COLO668 (cell line): ENCODE data around the gene C1QA.
"Not testable (repeated sequence)": the region's sequence is repeated elsewhere in the genome, so short reads cannot be mapped to it uniquely, and the experiment has no call there.

Source experiments
- DNase-seq: peaks from one replicate; lab custom pipeline; 2025; ENCODE audit not compliant: unreplicated experiment; lab: John Stamatoyannopoulos, UW

C1QA gene

DNA sequence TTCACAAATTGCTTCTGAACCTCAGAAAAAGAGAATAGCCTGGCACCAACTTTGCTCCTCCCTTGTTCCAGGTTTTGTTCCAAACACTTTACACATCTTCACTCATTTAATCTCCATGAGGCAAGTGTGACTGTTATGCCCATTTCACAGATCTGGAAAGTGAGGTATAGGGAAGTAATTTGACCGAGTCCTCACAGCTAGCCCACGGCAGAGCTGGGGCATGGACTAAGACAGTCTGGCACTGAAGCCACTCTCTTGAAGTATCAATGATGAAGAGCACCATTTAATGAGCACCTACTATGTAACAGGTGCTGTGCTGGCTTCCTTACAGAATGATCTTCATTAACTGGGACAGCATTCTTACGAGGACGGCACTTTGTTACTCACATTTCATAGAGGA is 35.6 kb downstream of the C1QA start:
- no peak for DNase-seq

DNA sequence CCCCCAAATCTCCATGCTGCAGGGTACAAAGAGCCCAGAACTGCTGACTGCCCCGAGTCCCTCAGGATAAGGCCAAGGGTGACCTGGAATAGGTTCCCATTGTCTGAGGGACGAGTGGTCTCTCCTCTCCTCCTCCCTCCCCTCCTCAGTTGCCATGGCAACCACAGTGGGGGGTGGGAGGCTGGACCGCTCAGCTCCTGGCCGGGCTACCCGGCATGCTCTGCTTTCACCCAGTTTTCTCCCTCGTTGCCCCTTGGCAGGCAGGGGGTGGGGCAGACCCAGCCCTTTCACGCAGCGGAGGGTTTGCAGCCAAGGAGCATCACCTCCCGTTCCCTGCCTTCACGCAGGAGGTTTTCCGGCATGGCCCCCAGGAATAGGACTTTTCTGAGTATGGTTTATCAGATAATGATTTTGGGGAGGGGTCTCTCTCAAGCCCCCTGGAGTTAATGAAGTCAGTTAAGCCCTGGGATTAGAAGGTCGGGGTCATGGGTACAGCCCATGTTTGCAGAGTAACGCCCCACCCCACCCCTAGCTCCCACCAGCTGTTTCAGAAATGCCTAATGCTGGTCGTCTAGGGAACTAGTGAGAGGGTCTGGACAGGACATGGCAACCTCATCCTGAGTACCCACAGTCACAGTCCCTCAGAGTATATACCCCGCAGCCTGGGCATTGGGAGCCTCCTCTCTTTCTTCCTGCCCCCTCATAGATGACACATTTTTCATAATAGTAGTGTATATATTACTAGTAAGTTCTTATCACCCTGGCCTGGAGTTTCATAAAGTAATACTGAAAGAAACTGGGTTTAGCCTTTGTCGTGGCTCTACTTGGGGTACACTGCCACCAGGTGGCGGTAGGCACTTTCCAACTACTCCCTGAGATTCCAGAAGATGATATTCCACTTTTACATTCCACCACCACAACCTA is 37.3 kb downstream of the C1QA start:
- DNase-seq: peak; percentile 76

DNA sequence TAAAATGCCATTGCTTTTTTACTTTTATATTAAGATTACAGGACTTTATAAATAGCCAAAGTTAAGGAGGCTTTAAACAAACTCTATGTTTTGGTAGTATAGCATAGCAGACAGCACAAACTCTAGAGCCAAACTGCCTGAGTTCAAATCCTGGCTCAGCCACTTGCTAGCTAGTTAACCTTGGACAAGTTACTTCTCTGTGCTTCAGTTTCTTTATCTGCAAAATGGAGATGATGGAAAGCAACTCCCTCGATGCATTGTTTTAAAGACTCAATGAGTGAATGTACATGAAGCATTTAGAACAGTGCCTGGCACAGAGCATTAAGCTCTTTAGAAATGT is 38.0 kb downstream of the C1QA start:
- DNase-seq: no peak

DNA sequence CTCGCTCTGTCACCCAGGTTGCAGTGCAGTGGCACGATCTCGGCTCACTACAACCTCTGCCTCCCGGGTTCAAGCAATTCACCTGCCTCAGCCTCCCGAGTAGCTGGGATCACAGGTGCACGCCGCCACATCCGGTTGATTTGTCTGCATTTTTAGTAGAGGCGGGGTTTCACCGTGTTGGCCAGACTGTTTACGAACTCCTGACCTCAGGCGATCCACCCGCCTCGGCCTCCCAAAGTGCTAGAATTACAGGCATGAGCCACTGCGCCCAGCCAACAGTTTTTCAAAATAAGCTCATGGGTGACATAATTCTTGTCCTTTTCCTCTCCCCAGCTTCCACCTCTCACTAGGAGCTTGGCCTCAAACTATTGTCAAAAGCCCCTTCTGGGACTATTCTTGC is 39.7 kb downstream of the C1QA start:
- DNase-seq: not testable (repeated sequence)

DNA sequence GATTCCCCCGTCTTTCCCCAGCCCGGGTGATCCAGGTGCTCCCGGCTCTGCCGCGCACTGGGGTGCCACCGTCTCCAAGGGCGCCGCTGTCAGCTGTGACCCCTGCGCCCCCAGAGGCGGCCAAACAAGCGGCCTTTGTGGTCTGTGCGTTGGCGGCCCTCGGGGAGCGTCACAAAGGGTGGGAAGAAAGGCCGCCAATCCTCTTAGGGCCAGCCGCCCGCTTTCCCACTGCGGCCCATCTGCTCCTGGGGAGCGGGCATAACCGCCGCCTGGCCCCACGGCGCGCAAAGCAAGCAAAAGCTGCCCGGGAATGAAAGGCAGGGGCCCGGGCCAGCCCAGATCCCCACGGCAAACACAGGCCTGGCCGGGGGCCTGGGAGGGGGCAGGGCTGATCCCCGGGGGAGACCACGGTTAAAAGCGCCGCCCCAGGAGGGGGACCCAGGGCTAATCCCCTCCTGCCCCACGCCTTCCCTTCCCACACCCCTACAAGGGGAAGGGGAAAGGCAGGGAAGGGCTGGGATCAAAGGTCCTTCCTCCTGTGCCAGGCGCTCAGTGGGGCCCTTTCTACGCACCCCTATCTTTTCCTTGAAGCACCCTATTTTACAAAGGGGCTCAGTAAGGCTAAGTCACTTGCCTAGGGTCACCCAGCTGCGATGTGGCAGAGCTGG is 40.6 kb downstream of the C1QA start:
- DNase-seq: no peak

DNA sequence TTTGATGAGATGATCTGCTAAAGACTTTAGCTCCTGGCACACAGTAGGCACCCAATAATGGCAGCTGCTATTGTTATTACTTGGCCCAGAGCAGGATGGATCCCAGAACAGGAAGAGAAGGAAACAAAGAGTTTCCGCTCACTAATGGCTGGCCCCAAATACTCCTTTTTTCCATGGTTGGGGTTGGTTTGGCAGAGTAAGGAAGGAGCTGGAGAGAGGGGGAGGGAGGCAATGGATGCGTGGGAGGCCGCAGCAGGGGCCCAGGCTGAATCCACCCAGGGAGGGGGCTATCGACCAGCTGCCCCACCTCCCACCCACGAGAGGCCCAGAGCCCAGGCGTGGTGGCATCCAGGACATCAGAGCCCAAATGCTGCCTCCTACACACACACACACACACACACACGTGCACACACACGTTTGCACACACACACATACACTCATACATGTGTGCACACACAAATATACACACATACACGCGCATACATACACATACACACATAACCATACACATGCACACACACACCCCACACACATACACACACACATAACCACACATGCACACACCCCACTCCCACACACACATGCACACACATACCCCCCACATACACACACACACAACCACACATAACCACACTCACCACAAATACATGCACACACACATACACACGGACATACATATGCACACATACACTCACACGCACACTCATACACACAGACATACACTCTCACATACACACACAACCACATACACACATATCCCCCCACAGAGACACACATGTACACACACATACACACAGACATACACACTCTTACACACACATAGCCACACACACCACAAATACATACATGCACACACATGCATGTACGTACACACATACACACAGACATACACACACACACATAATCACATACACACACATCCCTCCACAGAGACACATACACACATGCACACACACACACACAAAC is 41.8 kb downstream of the C1QA start:
- DNase-seq: no peak

DNA sequence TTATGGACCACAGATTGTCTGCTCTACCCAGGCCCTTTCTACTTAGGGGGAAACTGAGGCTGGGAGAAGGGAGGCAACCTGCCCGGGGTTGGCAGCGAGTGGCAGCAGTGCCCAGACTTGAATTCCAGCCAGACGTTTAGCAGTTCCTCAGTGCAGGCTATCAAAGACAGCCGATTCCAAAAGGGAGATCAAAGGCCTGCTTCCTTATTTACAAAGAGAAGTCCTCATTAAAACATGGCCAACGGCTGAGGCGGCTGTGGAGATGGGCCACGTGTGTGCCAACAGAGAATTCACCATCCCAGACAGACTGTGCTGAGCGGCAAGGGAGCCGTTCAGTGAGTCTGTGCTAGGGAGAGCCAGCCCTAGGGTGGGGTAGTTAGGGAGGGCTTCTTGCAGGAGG is 44.3 kb downstream of the C1QA start:
- peak; percentile 46 for DNase-seq

DNA sequence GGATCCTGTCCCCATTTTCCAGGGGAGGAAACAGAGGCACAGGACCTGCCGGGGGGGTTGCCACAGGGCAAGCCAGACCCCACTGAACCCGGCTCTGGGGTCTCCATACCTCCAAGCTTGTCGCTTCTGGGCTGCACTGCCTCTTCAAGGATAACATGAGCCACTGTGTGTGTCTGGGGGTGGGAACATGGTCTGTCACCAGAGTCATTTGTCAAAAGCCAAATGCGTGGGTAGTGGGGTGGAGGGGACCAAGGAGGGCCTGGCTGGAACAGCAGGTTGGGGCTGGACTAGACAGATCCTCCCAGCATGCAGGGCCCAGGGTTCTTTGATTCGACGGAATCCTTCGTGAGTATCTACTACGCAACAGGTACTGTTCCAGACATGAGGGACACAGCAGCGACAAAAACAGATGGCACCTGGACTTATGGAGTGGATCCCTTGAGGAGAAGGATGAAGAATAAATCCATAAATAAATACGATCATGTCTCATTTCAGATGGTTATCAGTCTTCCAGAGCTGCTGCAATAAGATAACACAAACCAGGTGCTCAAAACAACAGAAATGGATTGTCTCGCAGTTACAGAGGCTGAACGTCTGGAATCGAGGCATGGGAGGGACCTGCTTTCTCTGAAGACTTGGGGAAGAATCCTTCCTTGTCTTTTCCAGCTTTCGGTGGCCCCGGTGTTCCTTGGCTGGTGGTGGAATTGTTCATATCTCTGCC is 45.3 kb downstream of the C1QA start:
- DNase-seq: no peak

DNA sequence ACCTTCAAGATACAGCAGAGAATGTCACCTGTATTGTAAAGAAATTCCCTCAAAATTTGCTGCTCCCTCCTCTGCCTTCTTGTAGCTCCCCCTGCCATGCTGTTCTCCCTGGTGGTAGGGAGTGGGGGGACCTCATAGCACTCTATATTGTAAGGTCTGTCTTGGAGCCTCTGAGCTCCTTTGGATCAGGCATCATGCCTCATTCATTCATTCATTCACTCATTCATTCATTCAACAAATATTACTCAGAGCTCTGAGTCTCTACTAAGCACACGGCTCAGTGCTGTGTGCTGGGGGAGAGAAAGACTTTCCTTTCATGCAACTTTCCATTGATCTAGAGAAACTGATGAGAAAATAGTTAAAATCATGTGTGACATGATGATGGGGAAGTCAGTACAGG is 47.1 kb downstream of the C1QA start:
- DNase-seq: no peak

DNA sequence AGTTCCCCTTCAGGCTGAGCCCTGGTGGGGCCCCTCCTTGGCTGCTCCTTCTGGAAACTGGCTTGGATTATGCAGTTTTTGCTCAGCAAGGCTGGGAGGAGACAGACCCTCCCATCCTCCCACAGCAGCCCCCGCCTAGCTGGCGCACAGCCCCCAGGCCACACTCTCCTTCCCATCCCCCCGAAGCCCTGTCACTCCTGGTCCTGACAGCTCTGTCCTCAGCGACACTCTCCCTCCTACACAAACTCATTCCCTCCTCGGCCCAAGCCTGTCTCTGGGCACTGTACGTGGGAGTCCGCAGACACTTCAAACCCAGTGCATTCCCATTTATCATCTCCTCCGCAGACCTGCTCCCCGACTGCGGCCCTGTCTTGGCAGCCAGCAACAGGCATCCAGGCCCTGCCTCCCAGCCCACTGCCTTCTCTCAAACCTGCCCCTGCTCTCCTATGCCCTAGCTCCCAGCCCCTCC is 49.2 kb downstream of the C1QA start:
- no peak for DNase-seq

DNA sequence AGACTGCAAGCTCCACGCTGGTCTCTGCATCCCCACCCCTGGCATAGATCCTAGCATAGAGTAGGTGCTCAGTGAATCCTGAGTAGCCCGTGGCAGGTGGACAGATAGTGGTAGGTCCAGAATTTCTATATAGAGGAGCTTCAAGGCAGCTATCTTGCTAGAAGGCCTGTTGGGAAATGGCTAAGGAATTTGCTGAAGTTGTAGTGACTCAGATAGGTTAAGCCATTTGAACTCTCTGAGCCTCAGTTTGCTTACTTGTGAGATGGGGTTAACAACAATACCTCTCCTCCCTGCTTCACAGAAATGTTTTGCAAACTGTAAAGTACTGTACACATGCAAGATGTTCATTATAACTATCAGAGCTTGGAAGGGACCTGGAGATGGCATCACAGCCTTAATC is 50.8 kb downstream of the C1QA start:
- no peak for DNase-seq

DNA sequence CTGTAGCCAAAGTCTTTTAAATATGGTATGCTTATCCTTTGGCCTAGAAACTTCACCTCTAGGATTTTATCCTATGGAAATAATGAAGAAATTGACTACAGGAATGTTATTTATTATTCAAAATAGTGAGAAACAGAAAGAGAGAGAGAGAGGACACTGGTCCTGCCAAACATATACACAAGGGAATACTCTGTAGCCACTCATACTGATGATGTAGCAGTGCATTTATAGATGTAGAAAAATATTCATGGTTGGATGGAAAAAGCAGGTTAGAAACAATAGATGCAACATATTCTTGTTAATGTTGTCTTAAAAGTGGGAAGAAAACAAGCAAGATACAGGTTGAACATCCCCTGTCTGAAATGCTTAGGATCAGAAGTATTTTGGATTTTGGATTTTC is 52.0 kb downstream of the C1QA start:
- no peak for DNase-seq
